ENCODE data around the gene C11orf16.

- TF ChIP-seq, protein P1, sequence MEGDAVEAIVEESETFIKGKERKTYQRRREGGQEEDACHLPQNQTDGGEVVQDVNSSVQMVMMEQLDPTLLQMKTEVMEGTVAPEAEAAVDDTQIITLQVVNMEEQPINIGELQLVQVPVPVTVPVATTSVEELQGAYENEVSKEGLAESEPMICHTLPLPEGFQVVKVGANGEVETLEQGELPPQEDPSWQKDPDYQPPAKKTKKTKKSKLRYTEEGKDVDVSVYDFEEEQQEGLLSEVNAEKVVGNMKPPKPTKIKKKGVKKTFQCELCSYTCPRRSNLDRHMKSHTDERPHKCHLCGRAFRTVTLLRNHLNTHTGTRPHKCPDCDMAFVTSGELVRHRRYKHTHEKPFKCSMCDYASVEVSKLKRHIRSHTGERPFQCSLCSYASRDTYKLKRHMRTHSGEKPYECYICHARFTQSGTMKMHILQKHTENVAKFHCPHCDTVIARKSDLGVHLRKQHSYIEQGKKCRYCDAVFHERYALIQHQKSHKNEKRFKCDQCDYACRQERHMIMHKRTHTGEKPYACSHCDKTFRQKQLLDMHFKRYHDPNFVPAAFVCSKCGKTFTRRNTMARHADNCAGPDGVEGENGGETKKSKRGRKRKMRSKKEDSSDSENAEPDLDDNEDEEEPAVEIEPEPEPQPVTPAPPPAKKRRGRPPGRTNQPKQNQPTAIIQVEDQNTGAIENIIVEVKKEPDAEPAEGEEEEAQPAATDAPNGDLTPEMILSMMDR (IDR thresholded peaks at IDR 0.05) = no peak
- TF ChIP-seq POLR2A (IDR thresholded peaks at IDR 0.05) (no peak), POLR2AphosphoS5 (IDR thresholded peaks at IDR 0.05) (no peak), EP300 (IDR thresholded peaks at IDR 0.05; ENCODE audit: low read depth) (no peak)
Observed at GRCh38 chr11:8886322-8886721, 46.4 kb downstream of the C11orf16 start.

Measured in transverse colon (tissue), 4 donors.